Esophagus muscularis mucosa (tissue), 4 donors: ENCODE data around the gene PTPN14.

Experiments
- EP300 ChIP-seq: sonication (generic); formaldehyde crosslinking; IDR thresholded peaks from one replicate; pipeline ENCODE4 v1.6.1; 2017; ENCODE audit warnings: antibody characterized with exemption
- POLR2A ChIP-seq: fragments of 450-650 bp; IDR thresholded peaks from one replicate; pipeline ENCODE4 v1.6.1; 2017; ENCODE audit warnings: antibody characterized with exemption, moderate library complexity, mild to moderate bottlenecking, low read depth
- POLR2AphosphoS5 ChIP-seq, 2 donors: sonication (generic); formaldehyde crosslinking; IDR thresholded peaks; one replicate each; pipeline ENCODE4 v1.6.1; 2017; ENCODE audit warnings: antibody characterized with exemption in 2 of 2
- TF ChIP-seq, protein P1 (sequence below), 3 experiments: fragments of 200-600 bp in 2 of 3; fragments of 450-650 bp in 1 of 3; sonication (generic) in 2 of 3; IDR thresholded peaks; one replicate each; pipeline ENCODE4 v1.5.1; 2017 to 2019; ENCODE audit warnings: antibody characterized with exemption in 3 of 3, mild to moderate bottlenecking in 2 of 3, moderate library complexity in 1 of 3

DNA sequence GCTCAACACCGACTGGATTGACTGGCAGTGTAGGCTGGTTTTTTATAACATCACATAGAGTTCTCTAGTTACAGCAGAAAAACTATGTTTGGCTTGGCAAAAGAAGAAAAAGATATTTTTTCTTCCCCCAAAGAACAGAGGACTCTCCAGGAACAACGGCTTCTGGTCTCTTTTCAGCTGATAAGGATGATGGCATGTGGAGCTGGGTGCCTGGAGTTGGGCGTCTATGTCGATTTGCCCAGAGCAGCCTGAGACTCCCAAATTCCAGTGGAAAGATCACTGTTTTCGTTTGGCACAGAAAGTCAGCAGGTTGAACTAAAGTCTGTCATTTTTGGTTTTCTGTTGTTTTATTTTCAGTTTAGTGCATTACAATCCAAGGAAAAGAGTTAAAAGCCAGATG lies 179.3 kb downstream of the PTPN14 start:
- TF ChIP-seq, protein P1, sequence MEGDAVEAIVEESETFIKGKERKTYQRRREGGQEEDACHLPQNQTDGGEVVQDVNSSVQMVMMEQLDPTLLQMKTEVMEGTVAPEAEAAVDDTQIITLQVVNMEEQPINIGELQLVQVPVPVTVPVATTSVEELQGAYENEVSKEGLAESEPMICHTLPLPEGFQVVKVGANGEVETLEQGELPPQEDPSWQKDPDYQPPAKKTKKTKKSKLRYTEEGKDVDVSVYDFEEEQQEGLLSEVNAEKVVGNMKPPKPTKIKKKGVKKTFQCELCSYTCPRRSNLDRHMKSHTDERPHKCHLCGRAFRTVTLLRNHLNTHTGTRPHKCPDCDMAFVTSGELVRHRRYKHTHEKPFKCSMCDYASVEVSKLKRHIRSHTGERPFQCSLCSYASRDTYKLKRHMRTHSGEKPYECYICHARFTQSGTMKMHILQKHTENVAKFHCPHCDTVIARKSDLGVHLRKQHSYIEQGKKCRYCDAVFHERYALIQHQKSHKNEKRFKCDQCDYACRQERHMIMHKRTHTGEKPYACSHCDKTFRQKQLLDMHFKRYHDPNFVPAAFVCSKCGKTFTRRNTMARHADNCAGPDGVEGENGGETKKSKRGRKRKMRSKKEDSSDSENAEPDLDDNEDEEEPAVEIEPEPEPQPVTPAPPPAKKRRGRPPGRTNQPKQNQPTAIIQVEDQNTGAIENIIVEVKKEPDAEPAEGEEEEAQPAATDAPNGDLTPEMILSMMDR (IDR thresholded peaks at IDR 0.05): no peak
- TF ChIP-seq POLR2A: no peak
- TF ChIP-seq POLR2AphosphoS5 (IDR thresholded peaks at IDR 0.05): no peak
- TF ChIP-seq EP300: no peak
